Fibroblast of the conjunctiva (primary cell): ENCODE data around the gene SPOCK2.
"Not testable (repeated sequence)": the region's sequence is repeated elsewhere in the genome, so short reads cannot be mapped to it uniquely, and the experiment has no call there.

ENCODE experiments used
- DNase-seq: peaks from one replicate; pipeline ENCODE4 v3.0.0-alpha.2; 2010; ENCODE audit warnings: low read depth

SPOCK2 gene, protein sequence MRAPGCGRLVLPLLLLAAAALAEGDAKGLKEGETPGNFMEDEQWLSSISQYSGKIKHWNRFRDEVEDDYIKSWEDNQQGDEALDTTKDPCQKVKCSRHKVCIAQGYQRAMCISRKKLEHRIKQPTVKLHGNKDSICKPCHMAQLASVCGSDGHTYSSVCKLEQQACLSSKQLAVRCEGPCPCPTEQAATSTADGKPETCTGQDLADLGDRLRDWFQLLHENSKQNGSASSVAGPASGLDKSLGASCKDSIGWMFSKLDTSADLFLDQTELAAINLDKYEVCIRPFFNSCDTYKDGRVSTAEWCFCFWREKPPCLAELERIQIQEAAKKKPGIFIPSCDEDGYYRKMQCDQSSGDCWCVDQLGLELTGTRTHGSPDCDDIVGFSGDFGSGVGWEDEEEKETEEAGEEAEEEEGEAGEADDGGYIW

DNA sequence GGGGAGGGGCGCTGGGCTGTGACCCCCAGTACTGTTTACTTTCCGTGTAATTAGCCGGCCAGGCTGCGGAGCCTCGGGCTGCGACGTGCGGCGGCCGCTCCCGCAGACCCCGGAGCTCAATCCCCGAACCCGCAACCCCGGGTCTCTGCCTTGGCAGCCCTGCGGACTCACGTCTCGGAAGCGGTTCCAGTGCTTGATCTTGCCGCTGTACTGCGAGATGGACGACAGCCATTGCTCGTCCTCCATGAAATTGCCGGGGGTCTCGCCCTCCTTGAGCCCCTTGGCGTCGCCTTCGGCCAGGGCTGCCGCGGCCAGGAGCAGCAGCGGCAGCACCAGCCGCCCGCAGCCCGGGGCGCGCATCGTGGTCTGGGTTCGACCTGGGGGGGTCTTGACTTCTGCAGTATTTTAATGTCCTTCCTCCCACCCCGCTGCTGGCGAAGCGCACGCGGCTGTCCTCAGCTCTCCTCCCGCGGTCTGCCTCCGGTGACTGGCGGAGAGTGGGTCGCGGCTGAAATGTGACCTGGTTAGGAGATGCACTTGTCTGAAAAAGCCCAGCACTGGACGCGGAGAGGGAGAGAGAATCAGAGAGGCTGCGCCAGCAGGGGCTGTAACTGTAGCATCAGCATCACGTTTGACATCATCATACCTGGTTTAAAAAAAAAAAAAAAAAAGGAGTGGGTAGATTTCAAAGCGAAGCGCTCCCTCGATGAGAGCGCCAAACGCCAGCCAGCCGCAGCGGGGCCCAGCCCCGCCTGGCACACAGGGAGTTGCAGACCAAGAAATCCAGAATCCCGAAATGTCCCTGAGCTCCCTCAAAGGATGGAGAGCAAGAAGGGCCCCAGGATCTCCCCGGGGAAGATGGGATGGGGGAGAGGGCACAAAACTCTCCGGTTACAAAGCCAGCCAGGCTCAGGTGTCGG is at the start of gene SPOCK2:
Gene SPOCK2 (minus strand): TSS at position 583 of the 920 bp plus-strand sequence. CDS start 223 bp downstream, at position 360.
- no peak for DNase-seq

DNA sequence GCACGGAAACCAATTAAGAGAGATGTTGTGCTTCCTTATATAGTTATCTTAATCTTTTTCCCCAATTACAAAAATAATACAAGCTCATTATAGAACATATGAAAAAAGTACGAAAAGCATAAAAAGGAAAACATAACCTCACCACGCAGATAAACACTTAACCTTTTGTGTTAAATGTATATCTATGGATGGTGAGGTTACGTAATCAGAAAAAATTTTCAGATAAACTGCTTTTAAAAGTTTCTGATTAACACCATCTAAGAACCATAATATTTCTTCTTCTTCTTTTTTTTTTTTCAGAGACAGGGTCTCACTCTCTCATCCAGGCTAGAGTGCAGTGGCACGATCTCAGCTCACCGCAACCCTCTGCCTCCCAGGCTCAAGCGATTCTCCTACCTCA is 49.2 kb upstream of the SPOCK2 start:
- no peak for DNase-seq

DNA sequence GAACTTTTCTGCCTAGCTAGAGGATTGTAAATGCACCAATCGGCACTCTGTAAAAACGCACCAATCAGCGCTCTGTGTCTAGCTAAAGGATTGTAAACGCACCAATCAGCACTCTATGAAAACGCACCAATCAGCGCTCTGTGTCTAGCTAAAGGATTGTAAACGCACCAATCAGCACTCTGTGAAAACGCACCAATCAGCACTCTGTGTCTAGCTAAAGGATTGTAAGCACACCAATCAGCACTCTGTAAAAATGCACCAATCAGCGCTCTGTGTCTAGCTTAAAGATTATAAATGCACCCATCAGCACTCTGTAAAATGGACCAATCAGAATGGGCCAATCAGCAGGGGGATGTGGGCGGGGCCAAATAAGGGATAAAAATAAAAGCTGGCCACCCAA is 47.9 kb upstream of the SPOCK2 start:
- DNase-seq = not testable (repeated sequence)

DNA sequence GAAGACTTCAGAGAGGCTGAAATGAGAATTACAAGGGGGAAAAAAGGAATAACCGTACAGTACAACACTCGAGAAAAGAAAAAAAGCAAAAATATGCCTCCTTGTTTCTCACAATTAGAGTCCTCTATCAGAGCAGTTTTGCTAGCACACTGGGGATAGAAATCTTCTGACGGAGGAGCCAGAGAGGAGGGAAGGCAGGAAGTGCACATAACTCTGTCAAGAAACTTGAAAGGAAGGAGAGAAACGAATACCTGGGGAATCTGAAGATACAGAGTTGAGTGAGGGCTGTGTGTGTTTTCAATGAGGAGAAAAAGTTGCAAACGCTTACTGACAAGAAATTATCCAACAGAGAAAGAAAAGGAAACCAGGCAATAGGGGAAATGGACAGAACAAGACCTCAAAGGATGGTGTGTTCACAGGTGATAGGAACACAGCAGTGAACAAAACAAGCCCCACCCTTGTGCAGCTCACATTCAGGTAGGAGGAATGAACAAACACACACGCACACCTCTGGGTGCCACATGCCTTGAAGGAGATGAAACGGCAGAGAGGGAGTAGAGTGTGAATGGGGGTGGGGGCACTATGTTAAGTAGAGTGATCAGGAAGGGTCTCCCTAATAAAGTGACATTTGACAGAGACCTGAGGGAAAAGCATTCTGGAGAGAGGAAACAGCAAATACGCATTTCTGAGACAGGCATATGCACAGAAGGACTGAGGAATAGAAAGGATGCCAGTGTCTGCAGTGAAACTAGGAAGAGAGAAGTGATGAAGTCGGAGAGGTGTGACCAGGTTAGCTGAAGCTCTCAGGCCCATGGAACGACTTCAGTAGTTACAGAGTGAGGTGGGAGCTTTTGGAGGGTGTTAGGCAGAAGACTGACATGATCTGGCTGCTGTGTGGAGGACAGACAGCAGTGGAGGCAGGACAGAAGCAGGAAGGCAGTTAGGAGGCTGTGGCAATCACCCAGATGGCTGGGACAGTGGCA is 46.7 kb upstream of the SPOCK2 start:
- no peak for DNase-seq

GRCh38 chr10:72133517-72133916 is 45.2 kb upstream of the SPOCK2 start:
- DNase-seq = peak; percentile 9

GRCh38 chr10:72132854-72133253 is 44.5 kb upstream of the SPOCK2 start:
- DNase-seq = no peak

GRCh38 chr10:72127571-72127970 is 39.2 kb upstream of the SPOCK2 start:
- DNase-seq = no peak

DNA sequence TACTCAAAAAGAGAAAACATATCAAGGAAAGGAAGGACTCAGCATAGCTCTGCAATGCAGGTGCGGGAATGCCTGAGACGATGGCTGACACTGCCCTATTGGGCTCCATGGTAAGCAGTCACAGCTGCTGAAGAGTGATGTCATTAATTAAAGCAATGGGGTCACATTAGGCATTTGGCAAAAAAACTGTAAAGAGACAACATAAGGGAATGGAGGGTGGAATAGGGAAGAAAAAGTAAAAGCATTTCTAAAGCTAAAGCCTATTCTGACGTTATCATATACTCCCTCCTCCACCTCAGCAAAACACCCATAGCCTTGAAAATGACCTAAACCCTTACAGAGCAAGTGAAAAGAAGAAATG is 38.5 kb upstream of the SPOCK2 start:
- no peak for DNase-seq

DNA sequence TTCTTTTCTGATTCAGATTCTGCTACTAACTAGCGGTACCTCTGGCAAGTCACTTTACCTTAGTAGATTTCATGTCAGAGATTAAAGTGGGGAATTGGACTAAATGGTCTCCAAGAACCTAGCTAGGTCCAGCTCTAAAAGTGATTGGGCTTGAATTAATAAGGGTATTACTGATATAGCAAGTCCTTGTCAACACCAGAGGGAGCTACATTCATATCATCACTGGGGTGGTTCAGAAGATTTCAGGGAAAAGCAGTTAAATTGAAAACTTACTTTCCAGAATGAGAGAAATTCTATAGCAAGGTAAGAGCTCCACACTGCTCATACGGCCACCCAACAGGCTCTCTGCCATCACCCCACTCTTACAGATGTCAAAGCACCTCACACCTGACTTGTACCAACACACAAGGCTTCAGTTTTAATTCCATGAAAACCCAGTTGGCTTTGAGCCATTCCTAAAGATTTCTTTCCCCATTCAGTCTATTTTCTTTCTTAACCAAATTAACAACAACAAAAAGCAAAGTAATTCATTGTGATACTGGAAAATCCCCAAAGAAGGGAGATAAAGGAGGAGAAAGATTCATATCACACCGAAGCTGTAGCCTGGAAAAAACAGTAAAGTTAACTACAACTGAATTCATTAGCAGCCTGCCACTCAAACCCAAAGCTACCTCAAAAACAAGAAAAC is 38.0 kb upstream of the SPOCK2 start:
- DNase-seq = peak; percentile 71

- peak; percentile 14 for DNase-seq
These were observed 36.6 kb upstream of the SPOCK2 start for GRCh38 chr10:72124989-72125388.

- DNase-seq = no peak
These were observed 36.0 kb upstream of the SPOCK2 start for GRCh38 chr10:72124381-72124780.

GRCh38 chr10:72123616-72124015 is 35.3 kb upstream of the SPOCK2 start:
- no peak for DNase-seq

DNA sequence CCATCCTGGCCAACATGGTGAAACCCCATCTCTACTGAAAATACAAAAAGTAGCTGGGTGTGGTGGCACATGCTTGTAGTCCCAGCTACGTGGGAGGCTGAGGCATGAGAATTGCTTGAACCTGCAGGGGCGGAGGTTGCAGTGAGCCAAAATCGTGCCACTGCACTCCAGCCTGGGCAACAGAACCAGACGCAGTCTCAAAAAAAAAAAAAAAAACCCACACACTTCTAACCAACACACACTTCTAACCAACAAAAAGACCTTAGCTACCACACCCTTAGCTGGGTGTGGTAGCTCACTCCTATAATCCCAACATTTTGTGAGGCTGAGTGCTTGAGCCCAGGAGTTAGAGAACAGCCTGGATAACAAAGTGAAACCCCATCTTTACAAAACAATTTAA is 33.9 kb upstream of the SPOCK2 start:
- DNase-seq = no peak

DNA sequence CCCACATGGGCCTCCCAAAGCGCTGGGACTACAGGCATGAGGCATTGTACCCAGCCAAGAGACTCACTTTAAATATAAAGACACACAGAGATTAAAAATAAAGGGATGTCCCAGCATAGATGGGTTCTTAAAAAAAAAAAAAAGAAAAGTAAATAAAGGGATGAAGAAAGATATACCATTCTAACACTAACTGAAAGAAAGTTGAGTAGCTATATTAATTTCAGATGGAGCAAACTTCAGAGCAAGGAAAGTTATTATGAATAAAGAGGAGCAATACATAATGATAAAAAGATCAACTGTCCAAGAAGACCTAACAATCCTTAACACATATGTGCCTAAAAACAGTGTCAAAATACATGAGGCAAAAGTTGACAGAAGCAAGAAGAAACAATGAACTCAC is 33.0 kb upstream of the SPOCK2 start:
- DNase-seq = no peak

GRCh38 chr10:72116372-72116771 is 28.0 kb upstream of the SPOCK2 start:
- no peak for DNase-seq

- DNase-seq = no peak
These were observed 26.5 kb upstream of the SPOCK2 start for GRCh38 chr10:72114706-72115450.

GRCh38 chr10:72110673-72111401 is 22.5 kb upstream of the SPOCK2 start:
- no peak for DNase-seq

GRCh38 chr10:72109636-72110157 is 21.3 kb upstream of the SPOCK2 start:
- DNase-seq = no peak

DNA sequence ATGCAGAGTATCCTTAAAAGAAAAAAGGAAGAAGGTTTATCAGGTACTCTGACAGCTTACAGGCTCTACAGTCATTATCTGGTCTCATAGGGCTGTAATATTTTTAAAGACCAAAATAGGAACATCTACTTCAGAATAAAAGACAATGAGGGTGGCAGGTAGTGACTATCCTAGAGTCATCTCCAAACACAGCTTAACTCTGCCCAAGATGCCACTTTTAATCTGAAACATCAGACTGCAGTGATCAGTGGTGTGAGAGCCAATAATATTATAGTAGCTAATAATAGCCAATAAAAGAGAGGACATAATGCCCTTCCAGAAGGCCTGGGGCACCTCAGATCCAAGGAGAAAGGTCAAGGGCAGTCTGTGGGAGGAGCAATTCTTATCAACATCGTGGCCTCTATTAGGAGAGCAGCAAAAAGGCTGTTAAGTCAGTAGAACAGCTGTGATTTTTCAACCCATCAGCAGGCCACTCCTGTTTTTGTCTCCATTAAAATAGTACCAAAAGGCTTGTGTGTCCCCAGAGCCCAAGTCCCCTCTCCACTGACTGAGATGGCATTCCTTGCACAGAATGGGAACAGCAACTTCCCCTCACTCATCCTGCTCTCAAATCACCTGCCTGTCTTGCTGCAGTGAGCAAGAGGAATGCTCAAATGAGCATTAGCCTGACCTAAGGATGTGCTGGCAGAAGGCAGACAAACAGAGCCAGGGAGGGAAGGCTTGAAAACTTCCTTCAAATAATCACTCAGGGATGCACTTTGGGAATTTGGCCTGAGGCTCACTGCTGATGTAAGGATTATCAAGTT is 20.7 kb upstream of the SPOCK2 start:
- no peak for DNase-seq
